ENCODE results near the gene CACNA1A. TPM values are rescaled to one million over a fixed set of nuclear protein-coding genes. Genes with fewer than 3 reads are reported as not detected.

Gene CACNA1A
- total RNA-seq, 2 experiments from 2014 or later, result 0.30 to 0.45 TPM

DNA sequence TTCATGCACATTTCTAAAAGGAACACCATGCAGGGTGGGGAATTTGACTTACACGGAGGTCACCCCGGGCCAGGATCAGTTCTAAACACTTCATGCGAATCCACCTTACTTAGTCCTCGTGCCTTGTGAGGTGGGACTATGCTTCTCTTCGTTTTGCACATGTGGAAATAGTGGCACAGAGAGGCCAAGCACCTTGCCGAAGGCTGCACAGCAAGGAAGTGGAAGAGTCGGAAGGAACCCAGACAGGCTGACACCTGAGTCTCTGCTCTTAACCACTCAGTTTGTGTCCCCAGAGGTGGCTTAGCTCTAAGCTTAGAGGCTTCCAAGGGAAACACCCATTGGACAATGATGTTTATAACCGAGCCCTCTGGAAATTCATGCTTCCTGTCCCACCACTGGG is 150.1 kb downstream of the CACNA1A start:
- no peaks in the 10 kb centered on the region for H3K4me1 ChIP-seq (ENCODE audit: insufficient read depth, low read length)
- ChIA-PET CTCF (no interaction called here), POLR2A (no interaction called here)
- intact Hi-C loops (cut with DNase I, micrococcal nuclease), result no loop called here
- H3K9me3 Mint-ChIP-seq, result no peaks in the 10 kb centered on the region
- no peak for ATAC-seq (ENCODE audit: poor library complexity)
- DNase-seq, result no peak
- H3K36me3 ChIP-seq (ENCODE audit: insufficient read depth, low read length), result no peaks in the 10 kb centered on the region
- H3K4me3 Mint-ChIP-seq, result no peak overlapping the region
- H3K9me3 ChIP-seq (ENCODE audit: control insufficient read depth in 1 of 2, insufficient read depth in 1 of 2, low read length in 2 of 2), result peaks cover 6 to 15% of the 10 kb centered on the region in 2 experiments
- H3K4me1 Mint-ChIP-seq (ENCODE audit: low read depth), result no peaks in the 10 kb centered on the region
- no peak overlapping the region for H3K27ac ChIP-seq (ENCODE audit: low read depth in 1 of 2, low read length in 2 of 2)
- TF ChIP-seq, protein P1, sequence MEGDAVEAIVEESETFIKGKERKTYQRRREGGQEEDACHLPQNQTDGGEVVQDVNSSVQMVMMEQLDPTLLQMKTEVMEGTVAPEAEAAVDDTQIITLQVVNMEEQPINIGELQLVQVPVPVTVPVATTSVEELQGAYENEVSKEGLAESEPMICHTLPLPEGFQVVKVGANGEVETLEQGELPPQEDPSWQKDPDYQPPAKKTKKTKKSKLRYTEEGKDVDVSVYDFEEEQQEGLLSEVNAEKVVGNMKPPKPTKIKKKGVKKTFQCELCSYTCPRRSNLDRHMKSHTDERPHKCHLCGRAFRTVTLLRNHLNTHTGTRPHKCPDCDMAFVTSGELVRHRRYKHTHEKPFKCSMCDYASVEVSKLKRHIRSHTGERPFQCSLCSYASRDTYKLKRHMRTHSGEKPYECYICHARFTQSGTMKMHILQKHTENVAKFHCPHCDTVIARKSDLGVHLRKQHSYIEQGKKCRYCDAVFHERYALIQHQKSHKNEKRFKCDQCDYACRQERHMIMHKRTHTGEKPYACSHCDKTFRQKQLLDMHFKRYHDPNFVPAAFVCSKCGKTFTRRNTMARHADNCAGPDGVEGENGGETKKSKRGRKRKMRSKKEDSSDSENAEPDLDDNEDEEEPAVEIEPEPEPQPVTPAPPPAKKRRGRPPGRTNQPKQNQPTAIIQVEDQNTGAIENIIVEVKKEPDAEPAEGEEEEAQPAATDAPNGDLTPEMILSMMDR (IDR thresholded peaks at IDR 0.05), result no peak
- no peak overlapping the region for H3K27ac Mint-ChIP-seq
- peaks cover 49% of the 10 kb centered on the region for H3K27me3 Mint-ChIP-seq
- H3K36me3 Mint-ChIP-seq (ENCODE audit: low read depth), result no peaks in the 10 kb centered on the region
- H3K27me3 ChIP-seq (ENCODE audit: control insufficient read depth in 1 of 2, insufficient read depth in 2 of 2, low read length in 2 of 2), result peaks cover 3 to 9% of the 10 kb centered on the region in 2 experiments
- H3K4me3 ChIP-seq (ENCODE audit: low read length), result no peak overlapping the region

DNA sequence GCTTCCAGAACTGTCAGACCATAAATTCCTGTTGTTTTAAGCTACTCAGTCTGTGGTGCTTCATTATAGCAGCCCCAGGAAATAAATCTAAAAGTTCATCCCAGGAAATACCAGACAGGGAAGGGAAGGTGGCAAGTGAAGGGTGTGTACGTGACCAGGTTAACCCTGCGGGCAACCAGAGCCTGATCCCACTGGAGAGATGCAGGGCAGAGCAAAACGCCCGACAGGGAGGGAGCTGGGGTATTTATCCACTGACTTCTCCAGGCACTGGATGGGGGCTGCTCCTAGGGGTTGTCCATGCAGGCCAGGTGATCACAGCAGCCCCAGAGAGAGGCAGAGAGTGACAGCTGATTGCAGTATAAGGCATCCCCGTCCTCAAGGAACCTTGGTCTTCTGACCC is 150.9 kb downstream of the CACNA1A start:
- H3K27me3 Mint-ChIP-seq, result peaks cover 53% of the 10 kb centered on the region
- H3K4me1 Mint-ChIP-seq (ENCODE audit: low read depth), result no peaks in the 10 kb centered on the region
- H3K4me3 ChIP-seq (ENCODE audit: low read length), result no peak overlapping the region
- ATAC-seq (ENCODE audit: poor library complexity) (no peak), DNase-seq (no peak)
- no peaks in the 10 kb centered on the region for H3K36me3 Mint-ChIP-seq (ENCODE audit: low read depth)
- no peak overlapping the region for H3K27ac ChIP-seq (ENCODE audit: low read depth in 1 of 2, low read length in 2 of 2)
- ChIA-PET CTCF (no interaction called here), POLR2A (interaction anchor here (0.6 kb wide), 1 partner anchor 1840 kb away, joined by 3 read pairs; no protein-coding TSS in a partner anchor)
- no peaks in the 10 kb centered on the region for H3K9me3 Mint-ChIP-seq
- H3K36me3 ChIP-seq (ENCODE audit: insufficient read depth, low read length), result no peaks in the 10 kb centered on the region
- peaks cover 6 to 14% of the 10 kb centered on the region in 2 experiments for H3K9me3 ChIP-seq (ENCODE audit: control insufficient read depth in 1 of 2, insufficient read depth in 1 of 2, low read length in 2 of 2)
- TF ChIP-seq, protein P1 (IDR thresholded peaks at IDR 0.05), result no peak
- no peak overlapping the region for H3K27ac Mint-ChIP-seq
- peaks cover 0 to 9% of the 10 kb centered on the region in 2 experiments for H3K27me3 ChIP-seq (ENCODE audit: control insufficient read depth in 1 of 2, insufficient read depth in 2 of 2, low read length in 2 of 2)
- intact Hi-C loops (cut with DNase I, micrococcal nuclease), result no loop called here
- H3K4me1 ChIP-seq (ENCODE audit: insufficient read depth, low read length), result no peaks in the 10 kb centered on the region
- no peak overlapping the region for H3K4me3 Mint-ChIP-seq

GRCh38 chr19:13353625-13354024 is 152.7 kb downstream of the CACNA1A start:
- Mint-ChIP-seq H3K9me3 (no peaks in the 10 kb centered on the region), H3K36me3 (ENCODE audit: low read depth) (no peaks in the 10 kb centered on the region), H3K4me3 (no peak overlapping the region), H3K27me3 (peaks cover 49% of the 10 kb centered on the region), H3K27ac (no peak overlapping the region), H3K4me1 (ENCODE audit: low read depth) (no peaks in the 10 kb centered on the region)
- ChIA-PET CTCF (no interaction called here), POLR2A (no interaction called here)
- Histone ChIP-seq H3K9me3 (ENCODE audit: control insufficient read depth in 1 of 2, insufficient read depth in 1 of 2, low read length in 2 of 2) (peaks cover 11 to 16% of the 10 kb centered on the region in 2 experiments), H3K36me3 (ENCODE audit: insufficient read depth, low read length) (no peaks in the 10 kb centered on the region), H3K27ac (ENCODE audit: low read depth in 1 of 2, low read length in 2 of 2) (no peak overlapping the region), H3K27me3 (ENCODE audit: control insufficient read depth in 1 of 2, insufficient read depth in 2 of 2, low read length in 2 of 2) (peaks cover 0 to 7% of the 10 kb centered on the region in 2 experiments), H3K4me3 (ENCODE audit: low read length) (no peak overlapping the region), H3K4me1 (ENCODE audit: insufficient read depth, low read length) (no peaks in the 10 kb centered on the region)
- TF ChIP-seq, protein P1 (IDR thresholded peaks at IDR 0.05), result no peak
- intact Hi-C loops (cut with DNase I, micrococcal nuclease), result no loop called here
- no peak for DNase-seq
- no peak for ATAC-seq (ENCODE audit: poor library complexity)
